ENCODE measurements around the gene VAT1L.

GRCh38 chr16:77805398-77805797 lies 17.0 kb downstream of the VAT1L start:
- TF ChIP-seq CTCF (IDR thresholded peaks at IDR 0.05 in 8 of 11, conservative IDR thresholded peaks at IDR 0.05 in 3 of 11) (no peak), POLR2A (IDR thresholded peaks at IDR 0.05) (no peak), POLR2AphosphoS5 (IDR thresholded peaks at IDR 0.05) (no peak)

Data from spleen (tissue), 7 donors.